Right forelimb (tissue), 1 donor: Measurements from ENCODE around the gene KRTAP10-8.

ENCODE experiments used
- DNase-seq: peaks from one replicate; pipeline ENCODE4 v3.0.0-alpha.2; 2018

Gene KRTAP10-8, protein sequence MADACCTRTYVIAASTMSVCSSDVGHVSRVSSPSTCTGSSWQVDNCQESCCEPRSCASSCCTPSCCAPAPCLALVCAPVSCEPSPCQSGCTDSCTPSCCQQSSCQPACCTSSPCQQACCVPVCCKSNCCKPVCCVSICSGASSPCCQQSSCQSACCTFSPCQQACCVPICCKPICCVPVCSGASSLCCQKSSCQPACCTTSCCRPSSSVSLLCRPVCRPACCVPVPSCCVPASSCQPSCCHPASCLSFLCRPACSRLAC

DNA sequence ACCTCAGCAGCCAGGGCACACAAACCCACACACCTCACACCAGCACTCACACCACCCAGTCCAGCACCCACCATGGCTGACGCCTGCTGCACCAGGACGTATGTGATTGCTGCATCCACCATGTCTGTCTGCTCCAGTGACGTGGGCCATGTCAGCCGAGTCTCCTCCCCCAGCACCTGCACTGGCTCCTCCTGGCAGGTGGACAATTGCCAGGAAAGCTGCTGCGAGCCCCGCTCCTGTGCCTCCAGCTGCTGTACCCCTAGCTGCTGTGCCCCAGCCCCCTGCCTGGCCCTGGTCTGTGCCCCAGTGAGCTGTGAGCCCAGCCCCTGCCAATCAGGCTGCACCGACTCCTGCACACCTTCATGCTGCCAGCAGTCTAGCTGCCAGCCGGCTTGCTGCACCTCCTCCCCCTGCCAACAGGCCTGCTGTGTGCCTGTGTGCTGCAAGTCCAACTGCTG is at the start of gene KRTAP10-8:
TSS of gene KRTAP10-8 (plus strand) at position 51 of the 458 bp plus-strand sequence. CDS start at position 73, 22 bp downstream.
- no peak for DNase-seq

DNA sequence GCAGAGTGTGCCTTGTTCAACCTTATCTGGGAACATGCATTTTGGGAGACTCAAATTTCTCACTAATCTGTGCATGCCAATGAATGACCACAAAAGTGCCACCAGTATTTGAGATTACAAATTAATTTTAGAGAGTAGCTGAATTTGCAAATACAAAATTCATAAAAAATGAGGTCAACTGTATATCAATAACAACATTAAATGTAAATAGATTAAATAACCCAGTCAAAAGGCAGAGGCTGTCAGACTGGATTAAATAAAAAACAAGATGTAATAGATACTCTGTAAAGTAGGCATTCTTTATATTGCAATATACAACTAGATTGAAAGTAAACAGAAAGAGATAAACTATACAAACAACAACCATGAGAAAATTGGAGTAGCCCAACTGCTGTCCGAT is 47.8 kb upstream of the KRTAP10-8 start:
- DNase-seq = no peak

- DNase-seq = no peak
Observed at GRCh38 chr21:44564886-44565598, 46.8 kb upstream of the KRTAP10-8 start.

DNA sequence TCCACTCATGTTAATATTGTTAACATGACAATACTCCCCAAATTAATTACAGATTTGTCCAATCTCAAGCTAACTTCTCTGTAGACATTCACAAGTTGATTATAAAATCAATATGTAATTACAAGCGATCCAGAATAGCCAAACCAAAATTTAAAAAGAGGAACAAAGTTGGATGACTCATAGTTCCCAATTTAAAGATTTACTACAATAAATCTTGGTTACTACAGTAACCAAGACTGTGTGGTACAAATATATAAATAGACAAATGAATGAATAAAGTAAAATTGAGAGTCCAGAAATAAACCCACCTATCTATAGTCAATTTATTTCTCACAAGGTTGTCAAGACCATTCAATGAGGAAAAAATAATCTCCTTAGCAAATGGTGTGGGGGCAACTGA is 45.5 kb upstream of the KRTAP10-8 start:
- DNase-seq = no peak

DNA sequence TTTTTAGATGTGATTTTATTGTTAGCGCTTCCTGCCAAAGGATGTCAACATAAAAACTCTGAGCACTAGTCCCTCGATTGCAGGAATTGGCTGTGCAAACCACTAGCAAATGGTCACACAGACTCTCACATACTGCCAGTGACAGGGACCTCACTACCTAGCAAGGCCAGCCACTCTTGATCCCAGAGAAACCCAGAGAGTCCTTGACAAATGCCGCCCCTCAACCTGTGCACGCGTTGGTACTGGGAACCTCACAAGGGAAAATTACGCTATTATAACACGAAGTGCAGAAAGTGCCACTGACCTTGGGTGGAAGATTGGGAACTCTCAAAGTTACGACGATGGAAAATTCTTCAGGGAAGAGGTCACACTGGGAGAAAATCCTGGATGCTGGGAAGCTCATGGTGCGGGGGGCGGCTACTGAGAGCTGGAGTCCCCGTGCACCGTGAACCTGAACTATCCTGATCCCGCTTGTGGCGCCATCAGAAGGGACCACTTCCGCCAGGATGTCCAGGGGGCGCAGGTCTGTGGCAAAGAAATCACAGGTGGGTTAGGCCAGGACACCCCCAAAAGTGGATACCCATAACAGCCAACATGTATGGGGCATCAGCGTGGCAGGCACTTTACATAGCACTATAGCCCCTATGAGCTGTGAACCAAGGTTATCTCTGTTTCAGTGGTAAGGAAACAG is 44.3 kb upstream of the KRTAP10-8 start:
- peak; percentile 15 for DNase-seq

DNA sequence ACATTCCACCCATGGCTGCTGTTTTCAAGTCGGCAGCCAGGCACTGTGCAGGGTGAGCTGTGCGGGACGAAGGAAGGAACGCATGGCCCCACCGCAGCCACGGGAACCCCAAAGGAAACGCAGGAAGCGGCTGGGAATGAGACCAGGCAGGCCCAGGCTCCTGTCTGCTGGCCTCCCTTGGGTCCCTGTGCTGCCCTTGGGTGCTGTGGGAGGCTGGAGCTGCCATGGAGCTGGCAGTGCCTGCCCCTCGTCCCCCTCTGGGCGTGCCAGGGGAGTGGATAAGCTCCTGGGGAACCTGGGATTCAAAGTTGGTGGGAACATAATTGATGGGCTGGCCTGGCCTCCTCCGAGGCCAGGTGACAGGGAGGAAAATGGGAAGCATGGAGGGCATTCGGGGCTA is 43.6 kb upstream of the KRTAP10-8 start:
- peak; percentile 21 for DNase-seq

GRCh38 chr21:44568667-44569556 is 43.0 kb upstream of the KRTAP10-8 start:
- peak; percentile 36 for DNase-seq

GRCh38 chr21:44569861-44570517 is 41.9 kb upstream of the KRTAP10-8 start:
- DNase-seq = no peak

GRCh38 chr21:44571296-44571695 is 40.6 kb upstream of the KRTAP10-8 start:
- peak; percentile 13 for DNase-seq

GRCh38 chr21:44571844-44572782 is 39.8 kb upstream of the KRTAP10-8 start:
- peak; percentile 21 for DNase-seq

GRCh38 chr21:44572959-44573583 is 38.8 kb upstream of the KRTAP10-8 start:
- DNase-seq = peak; percentile 15

GRCh38 chr21:44573630-44574456 is 38.0 kb upstream of the KRTAP10-8 start, which contains the start of gene KRTAP10-4:
Gene KRTAP10-4, plus strand, starts transcription at chr21:44573729. Its CDS starts 30 bp downstream, at chr21:44573759.
- DNase-seq = peak; percentile 21

DNA sequence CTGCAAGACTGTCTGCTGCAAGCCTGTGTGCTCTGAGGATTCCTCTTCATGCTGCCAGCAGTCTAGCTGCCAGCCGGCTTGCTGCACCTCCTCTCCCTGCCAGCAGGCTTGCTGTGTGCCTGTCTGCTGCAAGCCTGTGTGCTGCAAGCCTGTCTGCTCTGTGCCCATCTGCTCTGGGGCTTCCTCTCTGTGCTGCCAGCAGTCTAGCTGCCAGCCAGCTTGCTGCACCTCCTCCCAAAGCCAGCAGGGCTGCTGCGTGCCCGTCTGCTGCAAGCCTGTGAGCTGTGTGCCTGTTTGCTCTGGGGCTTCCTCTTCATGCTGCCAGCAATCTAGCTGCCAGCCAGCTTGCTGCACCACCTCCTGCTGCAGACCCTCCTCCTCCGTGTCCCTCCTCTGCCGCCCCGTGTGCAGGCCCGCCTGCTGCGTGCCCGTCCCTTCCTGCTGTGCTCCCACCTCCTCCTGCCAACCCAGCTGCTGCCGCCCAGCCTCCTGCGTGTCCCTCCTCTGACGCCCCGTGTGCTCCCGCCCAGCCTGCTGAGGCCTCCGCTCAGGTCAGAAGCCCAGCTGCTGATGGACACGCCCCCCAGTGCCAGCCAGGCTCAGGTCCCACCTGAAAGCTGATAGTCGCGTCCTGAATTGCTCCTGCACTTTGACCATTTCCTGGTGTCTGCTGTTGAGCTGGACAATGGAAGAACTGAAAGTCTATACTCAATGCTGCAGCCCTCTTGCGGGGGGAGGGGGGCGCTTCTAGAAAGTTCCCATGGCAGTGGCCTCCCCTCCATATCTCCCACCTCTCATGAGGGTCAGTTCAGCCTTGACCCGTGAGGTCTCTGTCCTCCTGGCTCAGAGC is 37.2 kb upstream of the KRTAP10-8 start:
- peak; percentile 31 for DNase-seq

GRCh38 chr21:44575307-44576024 is 36.4 kb upstream of the KRTAP10-8 start:
- DNase-seq = peak; percentile 25

DNA sequence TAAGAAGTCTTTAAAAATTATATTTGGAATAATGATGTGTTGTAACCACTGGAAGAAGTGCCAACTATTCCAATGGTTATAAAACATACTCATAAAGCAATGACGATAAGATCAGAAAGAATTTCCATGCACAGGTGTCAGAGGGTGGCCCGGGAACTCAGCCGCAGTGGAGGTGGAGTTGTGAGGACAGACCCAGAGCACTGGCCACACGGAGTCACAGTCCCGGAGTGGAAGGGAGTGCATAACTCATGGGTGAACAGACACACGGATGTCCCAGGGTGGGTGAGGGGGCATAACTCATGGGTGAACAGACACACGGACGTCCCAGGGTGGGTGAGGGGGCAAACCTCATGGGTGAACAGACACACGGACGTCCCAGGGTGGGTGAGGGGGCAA is 35.9 kb upstream of the KRTAP10-8 start:
- no peak for DNase-seq

- peak; percentile 26 for DNase-seq
Observed at GRCh38 chr21:44578371-44579055, 33.4 kb upstream of the KRTAP10-8 start.
